Jurkat, Clone E6-1 (cell line): ENCODE data around the gene HADHA.
A peak's percentile ranks its signal among the peaks of the same experiment; 100 is the strongest.

Experiments
- DNase-seq: peaks from one replicate; pipeline ENCODE4 v3.0.0-alpha.2; 2011; ENCODE audit warnings: low read depth, low spot score
- H3K4me3 ChIP-seq: 2 replicates; pipeline ENCODE4 v1.5.1; 2011; ENCODE audit warnings: mild to moderate bottlenecking, low read length, control low read depth, moderate library complexity

Gene HADHA

DNA sequence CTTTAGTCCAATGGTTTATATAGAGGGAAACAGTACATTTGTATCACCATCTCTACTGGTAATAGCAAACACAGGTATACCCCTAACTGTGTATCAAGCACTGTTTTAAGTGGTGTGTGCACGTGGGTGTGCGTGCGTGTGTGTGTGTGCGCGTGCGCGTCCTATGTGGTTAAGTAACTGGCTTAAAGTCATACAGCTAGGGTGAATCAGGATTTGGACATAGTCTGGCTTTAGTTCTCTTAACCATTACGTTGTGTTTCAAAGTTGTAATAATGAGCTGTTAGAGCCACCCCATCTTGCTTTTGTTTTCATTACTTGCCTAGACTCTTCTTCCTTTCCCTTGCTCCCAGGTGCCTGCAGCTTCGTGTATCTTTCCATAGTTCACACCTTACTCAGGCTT is 2.4 kb upstream of the HADHA start:
- H3K4me3 ChIP-seq = no peak overlapping the region
- peak; percentile 28 for DNase-seq

DNA sequence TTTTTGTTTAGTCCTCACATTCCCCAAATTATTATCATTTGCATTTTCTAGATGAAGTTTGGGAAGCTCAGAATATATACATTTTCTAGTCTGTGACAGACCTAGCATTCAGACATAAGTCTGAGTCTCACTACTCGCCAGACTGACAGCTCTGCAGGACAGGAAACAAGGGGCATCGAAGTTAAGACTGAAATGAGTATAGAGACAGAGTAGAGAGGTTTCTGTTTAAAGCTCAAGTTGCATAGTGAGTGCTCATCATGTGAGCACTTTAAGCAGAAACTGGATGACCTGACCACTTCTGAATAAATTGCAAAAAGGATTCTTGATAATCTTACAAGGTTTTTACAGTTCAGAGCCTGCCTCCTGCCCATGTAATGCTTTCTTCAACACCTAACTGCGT is 1.4 kb upstream of the HADHA start:
- peak overlapping the region; percentile 98 for H3K4me3 ChIP-seq
- no peak for DNase-seq

DNA sequence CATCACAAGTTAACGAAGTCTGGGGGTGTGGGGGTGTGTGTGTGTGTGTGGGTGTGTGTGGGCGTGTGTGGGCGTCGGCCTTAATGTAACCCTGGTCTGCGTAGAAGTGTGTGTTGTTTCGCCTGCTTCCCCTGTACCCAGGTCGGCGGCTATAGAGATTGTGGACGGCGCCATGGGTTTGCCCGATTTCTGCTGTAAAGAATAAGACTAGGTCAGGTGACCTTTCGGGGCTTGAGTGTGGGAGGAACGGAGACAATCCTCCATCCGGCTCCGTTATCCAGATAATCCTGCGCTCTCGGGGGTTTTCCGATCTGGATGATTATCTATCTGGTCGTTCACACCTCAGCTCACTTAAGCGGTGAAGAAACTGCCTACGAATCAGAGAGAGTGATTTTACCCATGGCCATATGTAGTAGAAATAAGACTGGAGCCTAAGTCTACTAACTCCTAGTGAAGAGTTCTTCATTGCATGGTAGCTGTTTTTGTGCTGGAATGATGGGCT is 850 bp upstream of the HADHA start:
- DNase-seq = peak; percentile 28
- H3K4me3 ChIP-seq = peak overlapping the region; percentile 98

DNA sequence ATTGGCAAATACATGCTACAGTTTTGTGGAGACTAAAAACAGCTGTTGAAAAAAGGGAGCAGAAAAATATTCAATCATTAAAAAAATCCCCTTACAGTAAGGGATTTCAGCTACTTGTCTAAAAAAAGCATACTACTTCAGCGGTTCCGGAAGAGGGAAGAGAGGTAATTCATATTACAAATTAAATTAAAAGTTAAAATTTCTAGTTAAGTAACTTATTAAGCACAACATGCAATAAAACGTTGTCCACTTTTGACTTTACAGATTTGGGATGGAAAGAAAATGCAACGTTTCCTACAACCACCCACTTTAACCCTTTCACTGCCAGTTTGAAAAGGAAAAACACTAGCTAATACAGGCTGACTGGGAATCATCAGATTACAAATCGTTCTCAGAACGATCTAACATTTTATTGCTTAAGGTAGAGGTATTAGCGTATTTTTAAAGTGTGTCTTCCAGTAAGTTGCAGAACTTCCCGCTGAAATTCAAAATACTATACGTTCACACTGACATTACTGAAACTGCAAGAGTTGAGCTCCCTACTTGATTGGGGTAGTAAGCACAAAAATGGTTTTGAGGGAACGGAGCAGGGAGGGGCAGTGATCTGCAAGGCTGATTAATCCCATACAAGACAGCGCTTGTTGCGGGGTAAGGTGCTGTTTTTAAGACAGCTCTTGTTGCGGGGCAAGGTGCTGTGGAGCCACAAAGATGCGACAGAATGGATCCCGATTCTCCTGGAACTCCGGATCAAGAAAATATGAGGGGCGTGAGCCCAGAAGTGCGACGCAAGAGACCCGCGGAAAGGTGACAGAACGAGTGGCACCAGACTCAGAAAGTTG is 743 bp downstream of the HADHA start:
- peak; percentile 21 for DNase-seq
- H3K4me3 ChIP-seq = peak overlapping the region; percentile 98

DNA sequence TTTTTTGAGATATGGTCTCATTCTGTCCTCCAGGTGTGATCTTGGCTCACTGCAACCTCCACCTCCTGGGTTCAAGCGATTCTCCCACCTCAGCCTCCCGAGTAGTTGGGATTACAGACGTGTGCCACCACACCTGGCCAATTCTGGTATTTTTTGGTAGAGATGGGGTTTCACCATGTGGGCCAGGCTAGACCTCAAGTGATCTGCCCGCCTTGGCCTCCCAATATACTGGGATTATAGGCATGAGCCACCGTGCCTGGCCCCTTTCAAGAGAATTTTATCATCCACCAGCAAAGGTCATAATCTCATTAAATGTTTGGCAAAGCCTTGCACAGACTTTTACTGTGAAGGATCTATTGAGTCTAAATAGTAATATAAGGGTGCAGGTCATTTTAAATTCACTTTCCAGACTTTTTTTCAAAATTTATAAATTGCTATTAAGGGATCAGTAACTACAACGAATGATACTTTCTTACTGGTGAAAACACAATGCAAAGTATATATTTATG is 2.5 kb downstream of the HADHA start:
- no peak for DNase-seq
- H3K4me3 ChIP-seq = no peak overlapping the region

DNA sequence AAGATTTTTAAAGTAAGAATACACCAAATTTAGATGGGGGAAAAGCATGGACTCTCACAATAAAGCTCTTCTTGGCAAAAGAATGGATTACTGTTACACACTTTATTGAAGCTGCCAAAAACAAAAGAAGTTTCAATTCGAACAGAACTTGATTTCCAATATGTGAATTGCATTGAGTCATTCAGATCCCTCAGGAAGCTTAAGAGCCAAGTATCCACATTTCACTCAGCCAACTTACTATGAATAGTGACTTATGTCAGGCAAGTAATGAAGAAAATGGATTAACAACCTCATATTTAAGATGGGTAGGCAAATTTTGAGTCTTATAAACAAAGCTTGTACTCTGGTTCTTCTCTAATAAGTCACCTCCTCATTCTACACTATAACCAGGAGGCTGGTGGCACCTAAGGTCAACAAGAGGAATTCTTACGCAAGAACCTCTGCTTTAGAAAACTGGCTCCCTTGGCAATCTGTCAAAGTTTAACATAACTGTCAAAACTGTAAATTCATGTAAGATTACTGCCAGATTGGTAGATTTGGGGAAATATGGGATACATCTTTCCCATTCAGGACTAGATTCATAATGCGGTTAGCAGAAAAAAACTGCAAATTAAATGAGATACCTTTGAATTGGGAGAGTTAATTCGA is 6.0 kb downstream of the HADHA start:
- no peak for DNase-seq
- no peak overlapping the region for H3K4me3 ChIP-seq

DNA sequence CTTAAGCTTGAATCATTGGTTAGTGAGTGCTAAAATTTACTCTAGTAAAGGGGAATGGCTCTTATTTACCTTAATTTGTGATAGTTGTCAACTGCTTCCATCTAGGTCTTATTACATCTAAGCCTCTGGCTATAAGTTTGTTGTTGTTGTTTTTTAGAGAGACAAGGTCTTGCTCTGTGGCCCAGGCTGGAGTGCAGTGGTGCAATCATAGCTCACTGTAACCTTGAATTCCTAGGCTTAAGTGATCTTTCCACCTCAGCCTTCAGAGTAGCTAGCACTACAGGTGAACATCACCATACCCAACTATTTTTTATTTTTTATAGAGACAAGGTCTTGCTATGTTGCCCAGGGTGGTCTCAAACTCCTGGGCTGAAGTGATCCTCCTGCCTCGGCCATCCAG is 6.6 kb downstream of the HADHA start:
- DNase-seq = no peak
- no peak overlapping the region for H3K4me3 ChIP-seq

DNA sequence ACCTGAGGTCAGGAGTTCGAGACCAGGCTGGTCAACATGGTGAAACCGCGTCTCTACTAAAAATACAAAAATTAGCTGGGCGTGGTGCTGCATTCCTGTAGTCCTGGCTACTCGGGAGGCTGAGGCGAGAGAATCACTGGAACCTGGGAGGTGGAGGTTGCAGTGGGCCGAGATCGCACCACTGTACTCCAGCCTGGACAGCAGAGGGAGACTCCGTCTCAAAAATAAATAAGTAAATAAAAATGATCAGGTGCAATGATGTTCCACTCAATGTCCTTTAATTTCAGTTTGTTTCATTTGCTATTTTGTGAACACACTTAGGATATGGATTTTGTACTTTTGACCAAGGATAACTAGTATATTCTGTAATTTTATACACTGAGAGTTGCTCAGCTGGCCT is 9.3 kb downstream of the HADHA start:
- DNase-seq = no peak
- H3K4me3 ChIP-seq = no peak overlapping the region

DNA sequence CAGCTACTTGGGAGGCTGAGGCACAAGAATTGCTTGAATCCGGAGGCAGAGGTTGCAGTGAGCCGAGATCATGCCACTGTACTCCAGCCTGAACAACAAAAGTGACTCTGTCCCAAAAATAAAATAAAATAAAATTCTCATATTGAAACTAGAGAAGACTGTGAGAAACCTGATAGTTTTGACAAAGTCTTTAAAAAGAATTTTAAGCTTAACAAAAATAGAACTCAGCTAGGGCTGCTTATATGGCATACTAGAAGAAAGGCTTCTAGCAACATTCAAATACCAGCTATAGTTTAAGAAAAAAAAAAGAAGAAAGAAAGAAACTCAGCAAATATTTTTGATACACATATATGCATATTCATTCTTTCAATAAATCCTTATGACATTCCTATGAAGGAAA is 13.6 kb downstream of the HADHA start:
- no peak overlapping the region for H3K4me3 ChIP-seq
- DNase-seq = no peak

DNA sequence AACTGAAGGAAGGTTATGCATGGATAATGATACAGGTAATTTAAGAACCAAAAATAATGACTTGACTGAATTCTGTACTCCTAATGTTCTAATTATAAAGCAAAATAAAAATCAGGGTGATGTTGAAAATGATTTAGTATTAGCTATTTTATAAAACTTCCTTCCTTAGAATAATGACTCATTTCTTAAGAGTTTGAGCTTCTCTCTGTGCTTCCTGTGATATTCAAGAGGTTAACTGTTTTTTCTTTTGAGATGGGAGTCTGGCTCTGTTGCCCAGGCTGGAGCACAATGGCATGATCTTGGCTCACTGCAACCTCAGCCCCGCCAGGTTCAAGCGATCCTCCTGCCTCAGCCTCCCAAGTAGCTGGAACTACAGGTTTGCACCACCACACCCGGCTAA is 14.8 kb downstream of the HADHA start:
- no peak overlapping the region for H3K4me3 ChIP-seq
- DNase-seq = no peak

DNA sequence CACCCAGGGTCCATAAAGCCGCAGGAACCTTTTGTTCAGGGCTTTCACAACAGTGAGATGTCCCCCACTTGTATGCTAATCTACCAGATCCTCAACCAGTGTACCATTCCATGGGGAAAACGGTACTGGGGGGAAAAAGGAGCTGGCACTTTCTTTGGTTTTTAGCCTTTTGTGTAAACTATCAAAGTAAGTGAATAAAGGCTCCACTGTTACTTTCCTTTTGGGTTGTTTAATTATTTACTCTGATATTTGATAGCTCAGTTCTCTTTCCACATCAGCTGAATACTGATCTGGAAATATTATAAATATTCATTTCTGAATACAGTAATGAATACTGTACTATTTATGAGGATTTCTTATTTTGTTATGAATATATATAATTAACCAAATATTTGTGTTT is 20.3 kb downstream of the HADHA start:
- no peak overlapping the region for H3K4me3 ChIP-seq
- no peak for DNase-seq

DNA sequence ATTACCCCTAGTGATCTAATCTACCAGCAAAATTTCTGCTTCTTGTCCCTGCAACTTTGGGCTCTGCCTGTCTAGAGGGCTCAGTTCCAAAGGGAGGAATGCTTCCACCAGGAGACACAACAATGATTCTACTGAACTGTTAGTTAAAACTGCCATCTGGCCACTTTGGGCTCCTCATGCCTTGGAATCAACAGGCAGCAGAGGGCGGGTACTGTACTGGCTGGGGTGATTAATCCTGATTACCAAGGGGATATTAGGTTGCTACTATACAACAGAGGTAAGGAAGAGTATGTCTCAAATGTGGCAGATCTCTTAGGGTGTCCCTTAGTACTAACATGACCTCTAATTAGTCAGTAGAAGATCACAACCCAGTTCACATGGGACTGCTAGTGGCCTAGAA is 21.4 kb downstream of the HADHA start:
- DNase-seq = no peak
- H3K4me3 ChIP-seq = no peak overlapping the region

DNA sequence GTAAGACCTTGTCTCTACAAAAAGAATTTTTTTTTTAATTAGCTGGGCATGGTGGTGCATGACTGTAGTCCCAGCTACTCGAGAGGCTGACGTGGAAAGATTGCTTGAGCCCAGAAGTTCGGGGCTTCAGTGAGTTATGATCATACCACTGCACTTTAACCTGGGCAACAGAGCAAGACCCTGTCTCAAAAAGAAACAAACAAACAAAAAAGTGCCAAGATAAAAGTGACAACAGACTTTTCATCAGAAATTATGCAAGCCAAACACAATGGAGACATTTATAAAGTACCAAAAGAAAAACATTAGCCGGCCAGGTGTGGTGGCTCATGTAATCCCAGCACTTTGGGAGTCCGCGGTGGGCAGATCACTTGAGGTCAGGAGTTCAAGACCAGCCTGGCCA is 26.7 kb downstream of the HADHA start:
- H3K4me3 ChIP-seq = no peak overlapping the region
- no peak for DNase-seq

DNA sequence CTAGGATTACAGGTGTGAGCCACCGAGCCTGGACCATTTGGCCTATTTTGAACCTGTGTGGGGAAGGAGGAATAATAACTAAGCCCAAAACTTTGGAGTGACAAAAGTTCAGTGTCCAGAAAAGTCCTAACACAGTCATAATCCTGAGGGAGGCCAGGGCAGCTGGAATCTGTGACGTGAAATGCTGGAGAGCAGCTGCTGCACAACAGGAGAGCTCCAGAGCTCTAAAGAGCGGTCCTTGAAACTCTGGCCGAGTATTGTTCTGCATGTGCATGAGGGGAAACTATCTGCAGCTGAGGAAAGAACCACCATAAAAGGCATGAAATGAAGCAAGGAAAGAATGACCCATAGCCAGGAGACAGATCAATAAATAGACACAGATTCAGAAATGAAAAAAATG is 27.8 kb downstream of the HADHA start:
- H3K4me3 ChIP-seq = no peak overlapping the region
- DNase-seq = no peak

DNA sequence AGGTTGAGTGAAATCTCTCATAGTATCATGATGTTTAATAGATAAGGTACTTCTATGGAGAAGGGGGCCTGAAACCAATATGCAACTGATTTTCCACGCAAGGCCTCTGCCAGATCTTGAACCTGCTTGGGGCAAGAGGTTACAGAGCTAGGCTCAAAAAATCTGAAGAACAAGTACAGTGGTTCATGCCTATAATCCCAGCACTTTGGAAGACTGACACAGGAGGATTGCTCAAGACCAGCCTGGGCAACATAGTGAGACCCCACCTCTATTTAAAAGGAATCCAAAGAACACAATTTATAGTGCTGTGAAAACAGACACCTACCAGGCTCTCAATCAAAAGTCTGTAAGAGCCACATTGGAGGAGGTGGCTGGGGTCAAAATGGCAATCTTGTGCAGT is 28.6 kb downstream of the HADHA start:
- no peak overlapping the region for H3K4me3 ChIP-seq
- DNase-seq = no peak

DNA sequence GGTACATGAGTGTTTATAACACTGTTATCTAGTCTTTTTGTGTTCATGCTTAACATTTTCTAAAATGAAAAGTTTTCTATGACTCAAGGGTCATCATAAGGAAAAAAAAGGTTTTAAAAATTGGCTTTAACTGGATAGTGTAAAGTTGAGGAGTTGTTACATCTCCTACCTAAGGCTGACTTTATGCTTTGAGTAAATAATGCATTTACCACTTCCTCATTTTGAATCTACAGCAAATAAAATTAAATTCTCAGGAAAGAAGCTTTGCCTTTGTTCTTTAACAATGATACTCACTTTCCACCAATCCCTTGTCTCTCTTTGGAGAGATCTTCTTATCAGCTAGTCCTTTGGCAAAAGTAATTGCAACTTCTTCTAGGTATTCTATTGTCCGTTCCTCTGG is 29.7 kb downstream of the HADHA start:
- DNase-seq = no peak
- H3K4me3 ChIP-seq = no peak overlapping the region

DNA sequence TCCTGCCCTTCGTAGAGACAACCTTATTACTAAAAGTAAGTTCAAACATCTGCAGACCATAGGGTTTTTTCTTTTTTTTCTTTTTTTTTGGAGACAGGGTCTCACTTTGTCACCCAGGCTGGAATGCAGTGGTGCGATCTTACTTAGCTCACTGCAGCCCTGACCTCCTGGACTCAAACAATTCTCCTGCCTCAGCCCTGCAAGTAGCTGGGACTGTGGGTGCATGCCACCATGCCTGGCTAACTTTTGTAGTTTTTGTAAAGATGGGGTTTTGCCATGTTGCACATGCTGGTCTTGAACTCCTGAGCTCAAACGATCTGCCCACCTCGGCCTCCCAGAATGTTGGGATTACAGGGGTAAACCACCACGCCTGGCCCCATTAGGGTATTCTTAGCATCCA is 32.4 kb downstream of the HADHA start:
- DNase-seq = no peak
- H3K4me3 ChIP-seq = no peak overlapping the region

DNA sequence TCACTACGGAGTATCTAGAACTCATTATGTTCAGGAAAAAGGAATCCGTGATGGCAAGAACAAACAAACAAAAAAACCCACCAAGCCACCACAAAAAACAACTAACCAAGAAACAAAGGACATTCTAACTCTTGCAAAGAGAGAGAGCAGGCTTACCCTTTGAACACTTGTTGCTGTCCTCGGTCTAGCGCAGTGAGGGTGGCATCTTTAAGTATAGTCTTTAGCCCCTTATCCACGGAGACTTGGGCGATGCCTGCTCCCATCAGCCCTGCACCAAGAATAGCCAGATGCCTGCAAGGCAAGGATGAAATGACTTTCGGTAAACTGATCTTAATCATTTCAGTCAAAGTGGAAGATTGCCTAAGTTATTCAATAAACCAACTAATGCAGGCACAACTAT is 40.5 kb downstream of the HADHA start:
- no peak for DNase-seq
- H3K4me3 ChIP-seq = no peak overlapping the region

DNA sequence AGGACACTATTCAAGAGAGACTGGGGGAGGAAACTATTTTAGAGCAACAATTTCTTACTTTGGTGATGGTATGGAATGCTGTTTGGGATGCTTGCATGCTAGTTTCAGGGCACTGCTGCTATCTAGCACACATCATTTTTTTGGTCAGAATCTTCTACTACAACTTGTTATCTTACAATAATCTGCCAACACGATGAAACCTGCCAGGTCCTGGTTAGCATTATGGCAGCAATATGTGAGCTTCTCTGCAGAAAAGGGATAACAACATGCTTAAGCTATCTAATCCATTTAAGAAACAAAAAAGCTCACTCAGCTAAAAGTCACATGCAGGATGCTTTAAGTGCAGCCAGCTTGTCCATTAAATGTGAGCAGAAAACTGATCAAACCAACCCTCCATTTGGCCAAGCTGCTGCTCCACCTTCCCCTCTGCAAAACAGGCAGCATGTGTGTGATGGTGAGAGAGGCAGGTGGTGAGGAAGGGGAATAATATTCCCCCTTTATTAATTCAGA is 41.4 kb downstream of the HADHA start:
- DNase-seq = no peak
- H3K4me3 ChIP-seq = no peak overlapping the region

DNA sequence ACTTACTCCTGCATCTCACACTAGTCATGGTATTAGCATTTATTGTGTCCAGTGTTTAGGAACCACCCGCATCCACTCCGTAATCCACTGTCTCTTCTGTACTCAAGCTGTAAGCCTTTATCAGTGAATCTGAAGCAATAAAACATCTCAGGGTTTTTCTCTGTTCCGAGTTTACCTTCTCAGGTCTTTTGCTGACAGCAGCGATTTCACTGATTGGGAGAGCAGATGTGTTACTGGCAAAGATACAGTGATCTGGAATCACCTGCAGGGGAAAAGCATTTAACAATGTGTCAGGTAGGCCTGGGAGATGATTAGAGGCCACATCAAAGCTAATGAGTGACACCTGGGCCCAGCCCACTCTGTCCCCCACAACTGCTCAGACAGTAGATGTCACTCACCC is 46.9 kb downstream of the HADHA start:
- H3K4me3 ChIP-seq = no peak overlapping the region
- no peak for DNase-seq
